Measurements from ENCODE around the gene IL25. TPM values are rescaled to one million over a fixed set of nuclear protein-coding genes. Genes with fewer than 3 reads are reported as not detected.

The IL25 gene
- total and polyA plus RNA-seq, 10 of the 15 experiments (the other 5 are each of a cell fraction or from before 2014, with no cell fraction given) = not detected

- POLR2A ChIA-PET = no interaction called here
- RAD21 ChIA-PET (ENCODE audit: unreplicated experiment) = no interaction called here
- no TSS peak for BruUV-seq (replicated peaks)
- Histone ChIP-seq H3K4me1 (ENCODE audit: control insufficient read depth, insufficient read depth, low read length) (no peaks in the 10 kb centered on the region), H3K27ac (ENCODE audit: control insufficient read depth, insufficient read depth) (no peak overlapping the region), H3K27me3 (replicated peaks in 1 of 2; ENCODE audit: control insufficient read depth in 2 of 2, insufficient read depth in 2 of 2, low read length in 1 of 2) (peaks cover 0 to 1% of the 10 kb centered on the region in 2 experiments; a peak in 2 of 4 replicates), H3K36me3 (ENCODE audit: control insufficient read depth in 2 of 2, insufficient read depth in 2 of 2, low read length in 1 of 2) (no peaks in the 10 kb centered on the region), H3K4me3 (no peak overlapping the region), H3K9ac (ENCODE audit: control insufficient read depth, insufficient read depth, low read length) (no peak overlapping the region), H3K79me2 (ENCODE audit: control insufficient read depth, insufficient read depth, low read length) (no peaks in the 10 kb centered on the region), H3K4me2 (ENCODE audit: control insufficient read depth, insufficient read depth) (no peak overlapping the region), H3K9me3 (replicated peaks; ENCODE audit: control insufficient read depth, insufficient read depth, low read length) (no peaks in the 10 kb centered on the region), H4K20me1 (ENCODE audit: control insufficient read depth, insufficient read depth) (no peaks in the 10 kb centered on the region), H2AFZ (ENCODE audit: control insufficient read depth, low read depth, low read length) (no peak overlapping the region)
- intact Hi-C loops (cut with micrococcal nuclease; ENCODE audit: unreplicated experiment) = no loop called here
- WGBS (ENCODE audit: insufficient coverage, insufficient replicate concordance, low lambda C conversion rate, missing lambda C conversion rate) = 31% methylated on average over 12 of the region's 12 CpGs
- DNase-seq (ENCODE audit: low read depth, low spot score) = no peak
- in situ Hi-C loops (cut with MboI) = no loop called here
- no peak for TF ChIP-seq CEBPB (IDR thresholded peaks at IDR 0.05; ENCODE audit: borderline replicate concordance in 1 of 2, low read depth in 2 of 2, low read length in 2 of 2)
- TF ChIP-seq SUZ12 (IDR thresholded peaks at IDR 0.05; ENCODE audit: unreplicated experiment) = no peak
- no peak for TF ChIP-seq PAX8 (IDR thresholded peaks at IDR 0.05)
- TF ChIP-seq RFX5 (IDR thresholded peaks at IDR 0.05; ENCODE audit: low read depth, low read length) = no peak
- TF ChIP-seq, protein P1, sequence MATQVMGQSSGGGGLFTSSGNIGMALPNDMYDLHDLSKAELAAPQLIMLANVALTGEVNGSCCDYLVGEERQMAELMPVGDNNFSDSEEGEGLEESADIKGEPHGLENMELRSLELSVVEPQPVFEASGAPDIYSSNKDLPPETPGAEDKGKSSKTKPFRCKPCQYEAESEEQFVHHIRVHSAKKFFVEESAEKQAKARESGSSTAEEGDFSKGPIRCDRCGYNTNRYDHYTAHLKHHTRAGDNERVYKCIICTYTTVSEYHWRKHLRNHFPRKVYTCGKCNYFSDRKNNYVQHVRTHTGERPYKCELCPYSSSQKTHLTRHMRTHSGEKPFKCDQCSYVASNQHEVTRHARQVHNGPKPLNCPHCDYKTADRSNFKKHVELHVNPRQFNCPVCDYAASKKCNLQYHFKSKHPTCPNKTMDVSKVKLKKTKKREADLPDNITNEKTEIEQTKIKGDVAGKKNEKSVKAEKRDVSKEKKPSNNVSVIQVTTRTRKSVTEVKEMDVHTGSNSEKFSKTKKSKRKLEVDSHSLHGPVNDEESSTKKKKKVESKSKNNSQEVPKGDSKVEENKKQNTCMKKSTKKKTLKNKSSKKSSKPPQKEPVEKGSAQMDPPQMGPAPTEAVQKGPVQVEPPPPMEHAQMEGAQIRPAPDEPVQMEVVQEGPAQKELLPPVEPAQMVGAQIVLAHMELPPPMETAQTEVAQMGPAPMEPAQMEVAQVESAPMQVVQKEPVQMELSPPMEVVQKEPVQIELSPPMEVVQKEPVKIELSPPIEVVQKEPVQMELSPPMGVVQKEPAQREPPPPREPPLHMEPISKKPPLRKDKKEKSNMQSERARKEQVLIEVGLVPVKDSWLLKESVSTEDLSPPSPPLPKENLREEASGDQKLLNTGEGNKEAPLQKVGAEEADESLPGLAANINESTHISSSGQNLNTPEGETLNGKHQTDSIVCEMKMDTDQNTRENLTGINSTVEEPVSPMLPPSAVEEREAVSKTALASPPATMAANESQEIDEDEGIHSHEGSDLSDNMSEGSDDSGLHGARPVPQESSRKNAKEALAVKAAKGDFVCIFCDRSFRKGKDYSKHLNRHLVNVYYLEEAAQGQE (IDR thresholded peaks at IDR 0.05; ENCODE audit: low read depth, low read length) = no peak
- no peak for TF ChIP-seq WRNIP1 (IDR thresholded peaks at IDR 0.05; ENCODE audit: borderline replicate concordance, low read depth, low read length)
- no peak for TF ChIP-seq BHLHE40 (IDR thresholded peaks at IDR 0.05; ENCODE audit: borderline replicate concordance in 1 of 2, low read depth in 2 of 2, low read length in 1 of 2)
- TF ChIP-seq NFIC (IDR thresholded peaks at IDR 0.05; ENCODE audit: low read depth, low read length) = no peak
- no peak for TF ChIP-seq NR2F1 (conservative IDR thresholded peaks at IDR 0.05)
- no peak for TF ChIP-seq SUPT20H (IDR thresholded peaks at IDR 0.05; ENCODE audit: borderline replicate concordance, control insufficient read depth, low read depth, low read length)
- no peak for TF ChIP-seq IKZF2 (IDR thresholded peaks at IDR 0.05)
- no peak for TF ChIP-seq RAD51 (IDR thresholded peaks at IDR 0.05)
- no peak for TF ChIP-seq CREM (IDR thresholded peaks at IDR 0.05; ENCODE audit: low read depth)
- no peak for TF ChIP-seq MYC (IDR thresholded peaks at IDR 0.05; ENCODE audit: insufficient read depth, insufficient read length, insufficient replicate concordance, low read length, severe bottlenecking)
- TF ChIP-seq JUNB (IDR thresholded peaks at IDR 0.05) = no peak
- no peak for FAIRE-seq
- CTCF ChIA-PET = no interaction called here
- SMC1A ChIA-PET (ENCODE audit: uncharacterized antibody, unreplicated experiment) = no interaction called here
- no peak for ATAC-seq
Observed at GRCh38 chr14:23358553-23359166, 13.9 kb upstream of the IL25 start.

All from GM12878 (cell line).